Caco-2 (cell line): ENCODE measurements around the gene ATXN1. TPM values are rescaled to one million over a fixed set of nuclear protein-coding genes. Genes with fewer than 3 reads are reported as not detected.

ENCODE experiments used
- BruUV-seq: library from RNA; stranded (reverse); fragments of 400-500 nt; replicated peaks from 2 replicates; lab custom pipeline; 2021; lab: Mats Ljungman, UMichigan
- CTCF ChIA-PET: fragments of 300-600 bp; sonication (Branson Sonifier 250); formaldehyde crosslinking; loops from one replicate; lab custom pipeline; 2022; ENCODE audit warnings: antibody characterized with exemption; lab: Charles Lee
- POLR2A ChIA-PET: fragments of 300-600 bp; sonication (Branson Sonifier 250); formaldehyde crosslinking; loops from one replicate; lab custom pipeline; 2022; ENCODE audit warnings: antibody characterized with exemption; lab: Charles Lee
- DNase-seq, 2 experiments: peaks; one replicate each; pipeline versions ENCODE4 v3.0.0 to v3.0.0-alpha.2; 2020 to 2022
- H3K27me3 ChIP-seq: replicated peaks from 2 replicates; pipeline ENCODE4 v1.6.0; 2011; ENCODE audit warnings: low read length; ENCODE audit not compliant: control insufficient read depth, insufficient read depth
- H3K36me3 ChIP-seq: 2 replicates; pipeline ENCODE4 v1.5.1; 2011; ENCODE audit warnings: low read length; ENCODE audit not compliant: control insufficient read depth, insufficient read depth
- H3K4me1 ChIP-seq: fragments of 250-450 bp; sonication (Bioruptor Pico); 2 replicates; pipeline ENCODE4 v1.5.1; 2020; ENCODE audit warnings: mild to moderate bottlenecking
- H3K4me3 ChIP-seq: 2 replicates; pipeline ENCODE4 v1.5.1; 2011; ENCODE audit warnings: low read depth, mild to moderate bottlenecking, control low read depth, low read length
- H3K9me3 ChIP-seq: fragments of 250-450 bp; sonication (Bioruptor Pico); 2 replicates; pipeline ENCODE4 v1.5.1; 2020; ENCODE audit warnings: mild to moderate bottlenecking, moderate library complexity
- H3K27ac Mint-ChIP-seq: one replicate; pipeline ENCODE4 v1.8.0; 2022; ENCODE audit warnings: mixed read lengths; ENCODE audit not compliant: unreplicated experiment
- H3K27me3 Mint-ChIP-seq: one replicate; pipeline ENCODE4 v1.8.0; 2022; ENCODE audit warnings: mixed read lengths; ENCODE audit not compliant: insufficient read depth, unreplicated experiment
- H3K36me3 Mint-ChIP-seq: one replicate; pipeline ENCODE4 v1.8.0; 2022; ENCODE audit warnings: mild to moderate bottlenecking, mixed read lengths; ENCODE audit not compliant: insufficient read depth, unreplicated experiment
- H3K4me1 Mint-ChIP-seq: one replicate; pipeline ENCODE4 v1.8.0; 2022; ENCODE audit warnings: low read depth, mixed read lengths; ENCODE audit not compliant: unreplicated experiment
- H3K4me3 Mint-ChIP-seq: one replicate; pipeline ENCODE4 v1.8.0; 2022; ENCODE audit warnings: mild to moderate bottlenecking, moderate library complexity, mixed read lengths; ENCODE audit not compliant: unreplicated experiment
- H3K9me3 Mint-ChIP-seq: one replicate; pipeline ENCODE4 v1.8.0; 2022; ENCODE audit warnings: mixed read lengths; ENCODE audit not compliant: unreplicated experiment
- intact Hi-C: fragments of 100-400 bp; cut with micrococcal nuclease; formaldehyde crosslinking; loops from one replicate; pipeline ENCODE4 v1.10.0; 2022; ENCODE audit not compliant: unreplicated experiment
- total RNA-seq: library from RNA; stranded (reverse); gene quantifications from 2 replicates; pipeline ENCODE4 v1.2.3, GENCODE V29; 2022
- TF ChIP-seq, protein P1 (sequence below), 2 experiments: fragments of 200-600 bp in 1 of 2; IDR thresholded peaks; 1 replicate in 1 of 2; 2 replicates in 1 of 2; pipeline versions ENCODE4 v1.5.1 to v1.8.0; 2011 to 2022; ENCODE audit warnings: antibody characterized with exemption in 1 of 2, control low read depth in 1 of 2, inconsistent platforms in 1 of 2, low read depth in 1 of 2, low read length in 1 of 2, mild to moderate bottlenecking in 1 of 2, moderate library complexity in 1 of 2; ENCODE audit not compliant: insufficient read depth in 1 of 2, severe bottlenecking in 1 of 2, unreplicated experiment in 1 of 2

Gene ATXN1
- total RNA-seq, 1 experiment from 2014 or later = 14.2 TPM

DNA sequence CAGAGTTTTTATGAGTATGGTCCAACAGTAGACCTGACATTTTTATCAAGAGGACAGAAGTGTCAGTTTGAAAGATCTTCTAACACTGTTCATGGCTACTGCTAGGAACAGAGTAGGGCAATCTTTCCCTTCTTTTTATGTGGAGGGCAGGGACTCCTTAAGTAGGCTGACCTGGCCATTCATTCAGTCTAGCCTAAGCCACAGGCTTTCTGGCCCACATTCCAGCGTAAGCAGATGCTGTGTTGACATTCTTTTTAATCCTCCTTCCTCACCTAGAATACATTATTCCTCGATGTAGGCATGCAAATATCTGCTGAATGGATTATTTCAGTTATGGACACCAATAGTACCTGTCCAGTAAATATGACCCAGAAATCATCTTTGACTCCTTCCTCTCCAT lies 188.3 kb downstream of the ATXN1 start:
- Mint-ChIP-seq H3K36me3 (no peaks in the 10 kb centered on the region), H3K27ac (no peak overlapping the region), H3K4me3 (no peak overlapping the region), H3K27me3 (no peaks in the 10 kb centered on the region), H3K9me3 (no peaks in the 10 kb centered on the region), H3K4me1 (peaks cover 11% of the 10 kb centered on the region)
- Histone ChIP-seq H3K4me3 (no peak overlapping the region), H3K9me3 (no peaks in the 10 kb centered on the region), H3K36me3 (no peaks in the 10 kb centered on the region), H3K27me3 (no peaks in the 10 kb centered on the region), H3K4me1 (peaks cover 10% of the 10 kb centered on the region; the same call in 1 of the 2 replicates)
- intact Hi-C loops = no loop called here
- BruUV-seq = no TSS peak
- ChIA-PET POLR2A (no interaction called here), CTCF (no interaction called here)
- no peak for DNase-seq
- TF ChIP-seq, protein P1, sequence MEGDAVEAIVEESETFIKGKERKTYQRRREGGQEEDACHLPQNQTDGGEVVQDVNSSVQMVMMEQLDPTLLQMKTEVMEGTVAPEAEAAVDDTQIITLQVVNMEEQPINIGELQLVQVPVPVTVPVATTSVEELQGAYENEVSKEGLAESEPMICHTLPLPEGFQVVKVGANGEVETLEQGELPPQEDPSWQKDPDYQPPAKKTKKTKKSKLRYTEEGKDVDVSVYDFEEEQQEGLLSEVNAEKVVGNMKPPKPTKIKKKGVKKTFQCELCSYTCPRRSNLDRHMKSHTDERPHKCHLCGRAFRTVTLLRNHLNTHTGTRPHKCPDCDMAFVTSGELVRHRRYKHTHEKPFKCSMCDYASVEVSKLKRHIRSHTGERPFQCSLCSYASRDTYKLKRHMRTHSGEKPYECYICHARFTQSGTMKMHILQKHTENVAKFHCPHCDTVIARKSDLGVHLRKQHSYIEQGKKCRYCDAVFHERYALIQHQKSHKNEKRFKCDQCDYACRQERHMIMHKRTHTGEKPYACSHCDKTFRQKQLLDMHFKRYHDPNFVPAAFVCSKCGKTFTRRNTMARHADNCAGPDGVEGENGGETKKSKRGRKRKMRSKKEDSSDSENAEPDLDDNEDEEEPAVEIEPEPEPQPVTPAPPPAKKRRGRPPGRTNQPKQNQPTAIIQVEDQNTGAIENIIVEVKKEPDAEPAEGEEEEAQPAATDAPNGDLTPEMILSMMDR (IDR thresholded peaks at IDR 0.05; ENCODE audit: insufficient read depth in 1 of 2, low read depth in 1 of 2, low read length in 1 of 2, severe bottlenecking in 1 of 2, unreplicated experiment in 1 of 2) = no peak

DNA sequence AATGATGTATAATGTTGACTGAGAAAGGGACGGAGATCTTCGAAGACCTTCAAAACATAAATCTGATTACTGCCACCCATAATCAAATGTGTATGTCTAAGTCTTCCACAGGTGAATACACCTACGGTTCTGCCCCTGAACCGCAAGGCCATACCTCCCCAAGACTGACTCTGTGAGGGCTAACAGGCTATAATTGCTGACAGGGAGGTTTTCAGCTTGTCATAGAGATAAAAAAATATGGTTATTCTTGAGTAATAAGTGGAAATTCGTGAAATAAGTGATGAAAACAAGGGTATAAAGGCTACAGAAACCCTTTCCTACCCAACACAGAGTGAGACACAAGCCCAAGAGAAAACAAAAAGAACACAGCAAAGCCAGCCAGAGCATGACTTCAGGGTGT lies 188.9 kb downstream of the ATXN1 start:
- POLR2A ChIA-PET = no interaction called here
- Mint-ChIP-seq H3K9me3 (no peaks in the 10 kb centered on the region), H3K4me1 (peaks cover 11% of the 10 kb centered on the region), H3K27ac (no peak overlapping the region), H3K36me3 (no peaks in the 10 kb centered on the region), H3K27me3 (no peaks in the 10 kb centered on the region), H3K4me3 (no peak overlapping the region)
- Histone ChIP-seq H3K36me3 (no peaks in the 10 kb centered on the region), H3K4me3 (no peak overlapping the region), H3K9me3 (no peaks in the 10 kb centered on the region), H3K4me1 (peaks cover 10% of the 10 kb centered on the region; the same call in 1 of the 2 replicates), H3K27me3 (no peaks in the 10 kb centered on the region)
- intact Hi-C loops = no loop called here
- CTCF ChIA-PET = no interaction called here
- TF ChIP-seq, protein P1 (IDR thresholded peaks at IDR 0.05; ENCODE audit: insufficient read depth in 1 of 2, low read depth in 1 of 2, low read length in 1 of 2, severe bottlenecking in 1 of 2, unreplicated experiment in 1 of 2) = no peak
- no peak for DNase-seq
- no TSS peak for BruUV-seq

DNA sequence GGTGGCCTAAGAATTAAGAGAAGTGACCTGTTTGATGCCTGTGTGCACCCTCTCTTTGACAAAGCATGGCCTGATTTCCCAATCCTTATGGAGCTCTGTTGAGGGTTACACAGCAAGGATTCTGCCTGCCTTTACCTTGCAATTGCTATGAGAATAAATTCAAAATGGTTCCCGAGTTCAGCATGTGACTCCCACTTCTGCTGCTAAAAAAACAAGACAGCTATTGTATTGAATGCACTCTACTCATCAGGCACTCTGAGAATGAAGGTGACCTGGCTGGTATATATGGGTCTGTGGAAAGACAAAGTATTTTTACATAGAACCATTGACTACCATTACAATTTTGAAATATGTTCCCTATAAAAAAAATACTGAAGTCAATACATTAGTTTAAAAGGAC lies 190.3 kb downstream of the ATXN1 start:
- Mint-ChIP-seq H3K36me3 (no peaks in the 10 kb centered on the region), H3K27me3 (no peaks in the 10 kb centered on the region), H3K4me3 (no peak overlapping the region), H3K27ac (no peak overlapping the region), H3K9me3 (no peaks in the 10 kb centered on the region), H3K4me1 (peaks cover 3% of the 10 kb centered on the region)
- Histone ChIP-seq H3K27me3 (no peaks in the 10 kb centered on the region), H3K4me1 (0 out of 2 replicates have a peak, but pooled peaks cover 6% of the 10 kb centered on the region), H3K4me3 (no peak overlapping the region), H3K9me3 (no peaks in the 10 kb centered on the region), H3K36me3 (no peaks in the 10 kb centered on the region)
- DNase-seq = no peak
- no TSS peak for BruUV-seq
- intact Hi-C loops = no loop called here
- ChIA-PET POLR2A (no interaction called here), CTCF (no interaction called here)
- TF ChIP-seq, protein P1 (IDR thresholded peaks at IDR 0.05; ENCODE audit: insufficient read depth in 1 of 2, low read depth in 1 of 2, low read length in 1 of 2, severe bottlenecking in 1 of 2, unreplicated experiment in 1 of 2) = no peak
